ENCODE results near the gene RAP2A. TPM values are rescaled to one million over a fixed set of nuclear protein-coding genes. Genes with fewer than 3 reads are reported as not detected.

RAP2A gene
- total RNA-seq, 2 experiments from 2014 or later, result 9.2 to 15.4 TPM

DNA sequence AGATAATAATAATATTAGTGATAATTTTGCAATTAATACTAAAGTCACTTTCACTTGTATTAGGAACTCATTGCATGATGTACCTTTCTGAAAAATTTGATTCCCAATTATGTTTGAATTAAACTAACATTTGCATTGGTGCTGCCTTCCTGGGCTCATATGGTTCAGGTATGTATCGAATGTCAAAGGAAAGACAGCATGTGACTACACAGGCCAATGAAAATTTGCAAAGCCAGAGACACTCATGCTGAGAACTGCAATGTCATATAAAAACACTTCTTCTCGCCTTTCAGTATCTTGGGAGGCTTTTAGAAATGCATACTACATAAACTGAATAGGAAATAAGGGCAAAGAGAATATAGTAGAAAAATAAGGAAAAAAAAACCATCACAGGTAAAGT lies 44.3 kb downstream of the RAP2A start:
- no peaks in the 10 kb centered on the region for H3K36me3 ChIP-seq (ENCODE audit: insufficient read depth, low read length)
- no peaks in the 10 kb centered on the region for H3K9me2 ChIP-seq (ENCODE audit: insufficient read depth, low read length)
- H3K4me2 ChIP-seq (ENCODE audit: low read length), result no peak overlapping the region
- BruUV-seq (replicated peaks), result no TSS peak
- no peak overlapping the region for H3K27ac ChIP-seq (ENCODE audit: low read depth, low read length, poor library complexity, severe bottlenecking)
- no peaks in the 10 kb centered on the region for H3K79me2 ChIP-seq (ENCODE audit: insufficient read depth, low read depth, low read length)
- intact Hi-C loops (cut with micrococcal nuclease; ENCODE audit: unreplicated experiment), result no loop called here
- H3K9me3 ChIP-seq (ENCODE audit: low read length), result no peaks in the 10 kb centered on the region
- POLR2A ChIA-PET, result no interaction called here
- CTCF ChIA-PET (ENCODE audit: unreplicated experiment), result no interaction called here
- DNase-seq (ENCODE audit: low spot score), result no peak
- H3K4me1 ChIP-seq (ENCODE audit: insufficient read depth, low read length, poor library complexity, severe bottlenecking), result no peaks in the 10 kb centered on the region
- no peak overlapping the region for H2AFZ ChIP-seq (ENCODE audit: low read length)
- no peak overlapping the region for H3K4me3 ChIP-seq (ENCODE audit: low read depth, low read length, poor library complexity, severe bottlenecking)
- no peaks in the 10 kb centered on the region for H4K20me1 ChIP-seq (ENCODE audit: insufficient read depth, low read length)
- no peak for TF ChIP-seq CTCF (conservative IDR thresholded peaks at IDR 0.05; ENCODE audit: low read length)
- no peak for TF ChIP-seq EZH2phosphoT487 (IDR thresholded peaks at IDR 0.05; ENCODE audit: borderline replicate concordance, low read depth, low read length)

DNA sequence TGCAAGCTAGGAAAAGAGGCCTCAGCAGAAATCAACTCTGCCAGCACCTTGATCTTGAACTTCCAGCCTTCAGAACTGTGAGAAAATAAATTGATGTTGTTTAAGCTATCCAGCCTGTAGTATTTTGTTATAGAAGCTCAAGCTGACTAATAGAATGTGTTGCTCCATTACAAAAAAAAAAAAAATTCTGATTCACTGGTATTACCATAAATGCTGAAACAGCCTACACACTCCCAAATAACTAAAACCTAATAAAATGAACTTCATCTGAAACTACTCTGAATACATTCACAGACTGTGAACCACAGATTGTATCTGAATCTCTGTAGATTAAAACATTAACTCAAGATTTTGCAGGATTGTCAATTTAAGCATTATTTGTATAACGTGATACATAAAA lies 49.5 kb downstream of the RAP2A start:
- Histone ChIP-seq H3K4me3 (ENCODE audit: low read depth, low read length, poor library complexity, severe bottlenecking) (no peak overlapping the region), H4K20me1 (ENCODE audit: insufficient read depth, low read length) (no peaks in the 10 kb centered on the region), H3K4me2 (ENCODE audit: low read length) (no peak overlapping the region), H3K4me1 (ENCODE audit: insufficient read depth, low read length, poor library complexity, severe bottlenecking) (no peaks in the 10 kb centered on the region), H2AFZ (ENCODE audit: low read length) (no peak overlapping the region), H3K36me3 (ENCODE audit: insufficient read depth, low read length) (no peaks in the 10 kb centered on the region), H3K79me2 (ENCODE audit: insufficient read depth, low read depth, low read length) (no peaks in the 10 kb centered on the region), H3K9me2 (ENCODE audit: insufficient read depth, low read length) (no peaks in the 10 kb centered on the region), H3K27ac (ENCODE audit: low read depth, low read length, poor library complexity, severe bottlenecking) (no peak overlapping the region), H3K9me3 (ENCODE audit: low read length) (no peaks in the 10 kb centered on the region)
- ChIA-PET POLR2A (interaction anchor here (0.6 kb wide), 2 partner anchors 56 to 1280 kb away, joined by 3 read pairs; no protein-coding TSS in a partner anchor), CTCF (ENCODE audit: unreplicated experiment) (no interaction called here)
- no TSS peak for BruUV-seq (replicated peaks)
- intact Hi-C loops (cut with micrococcal nuclease; ENCODE audit: unreplicated experiment), result no loop called here
- no peak for DNase-seq (ENCODE audit: low spot score)
- TF ChIP-seq EZH2phosphoT487 (IDR thresholded peaks at IDR 0.05; ENCODE audit: borderline replicate concordance, low read depth, low read length), result no peak
- TF ChIP-seq CTCF (conservative IDR thresholded peaks at IDR 0.05; ENCODE audit: low read length), result no peak

GRCh38 chr13:97484301-97484700 lies 50.3 kb downstream of the RAP2A start:
- CTCF ChIA-PET (ENCODE audit: unreplicated experiment), result no interaction called here

More at GRCh38 chr13:97484301-97484700, 50.3 kb downstream of the RAP2A start:
- no peak for TF ChIP-seq CTCF (conservative IDR thresholded peaks at IDR 0.05; ENCODE audit: low read length)
- no peak for TF ChIP-seq EZH2phosphoT487 (IDR thresholded peaks at IDR 0.05; ENCODE audit: borderline replicate concordance, low read depth, low read length)
- POLR2A ChIA-PET, result no interaction called here
- no peaks in the 10 kb centered on the region for H3K36me3 ChIP-seq (ENCODE audit: insufficient read depth, low read length)
- H3K4me1 ChIP-seq (ENCODE audit: insufficient read depth, low read length, poor library complexity, severe bottlenecking), result no peaks in the 10 kb centered on the region
- H3K9me3 ChIP-seq (ENCODE audit: low read length), result no peaks in the 10 kb centered on the region
- H2AFZ ChIP-seq (ENCODE audit: low read length), result no peak overlapping the region
- H3K4me3 ChIP-seq (ENCODE audit: low read depth, low read length, poor library complexity, severe bottlenecking), result no peak overlapping the region
- no peak overlapping the region for H3K27ac ChIP-seq (ENCODE audit: low read depth, low read length, poor library complexity, severe bottlenecking)
- H4K20me1 ChIP-seq (ENCODE audit: insufficient read depth, low read length), result no peaks in the 10 kb centered on the region
- no peak overlapping the region for H3K4me2 ChIP-seq (ENCODE audit: low read length)
- intact Hi-C loops (cut with micrococcal nuclease; ENCODE audit: unreplicated experiment), result no loop called here
- BruUV-seq (replicated peaks), result no TSS peak
- no peaks in the 10 kb centered on the region for H3K79me2 ChIP-seq (ENCODE audit: insufficient read depth, low read depth, low read length)
- DNase-seq (ENCODE audit: low spot score), result no peak
- no peaks in the 10 kb centered on the region for H3K9me2 ChIP-seq (ENCODE audit: insufficient read depth, low read length)

Measured in OCI-LY7 (cell line).